Activated B cell treated with CpG ODN at 0.5 μM for 24 hours (primary cell): Measurements from ENCODE around the gene NADSYN1. TPM values are rescaled to one million over a fixed set of nuclear protein-coding genes. Genes with fewer than 3 reads are reported as not detected.

Experiments
- ATAC-seq: fragments of 200-7000 bp; cut with Tn5 transposase; one replicate; pipeline ENCODE4 v1.10.0; 2021; ENCODE audit warnings: low read depth, mild to moderate bottlenecking, moderate library complexity
- CTCF ChIA-PET: fragments of 350-600 bp; sonication (Branson Sonifier 250); formaldehyde crosslinking; loops from one replicate; lab custom pipeline; 2021; ENCODE audit warnings: antibody characterized with exemption; lab: Charles Lee
- POLR2A ChIA-PET: fragments of 350-600 bp; sonication (Branson Sonifier 250); formaldehyde crosslinking; loops from one replicate; lab custom pipeline; 2021; ENCODE audit warnings: antibody characterized with exemption; lab: Charles Lee
- DNase-seq: peaks from one replicate; pipeline ENCODE4 v3.0.0; 2022
- H3K27ac Mint-ChIP-seq: one replicate; pipeline ENCODE4 v1.8.0; 2020; ENCODE audit warnings: mixed read lengths
- H3K27me3 Mint-ChIP-seq: one replicate; pipeline ENCODE4 v1.8.0; 2021; ENCODE audit warnings: mixed read lengths
- H3K36me3 Mint-ChIP-seq: one replicate; pipeline ENCODE4 v1.8.0; 2021; ENCODE audit warnings: low read depth, mixed read lengths
- H3K4me1 Mint-ChIP-seq: one replicate; pipeline ENCODE4 v1.8.0; 2021; ENCODE audit warnings: mixed read lengths
- H3K4me3 Mint-ChIP-seq: one replicate; pipeline ENCODE4 v1.8.0; 2020; ENCODE audit warnings: mild to moderate bottlenecking, mixed read lengths
- H3K9me3 Mint-ChIP-seq: one replicate; pipeline ENCODE4 v1.8.0; 2020; ENCODE audit warnings: mixed read lengths
- CTCF ChIP-seq: fragments of 200-600 bp; IDR thresholded peaks from one replicate; pipeline ENCODE4 v1.8.0; 2022; ENCODE audit warnings: antibody characterized with exemption, mild to moderate bottlenecking
- intact Hi-C: fragments of 100-400 bp; cut with micrococcal nuclease; formaldehyde crosslinking; loops from one replicate; pipeline ENCODE4 v1.15.1; 2024
- total RNA-seq: library from RNA; stranded (reverse); gene quantifications from 2 replicates; pipeline ENCODE4 v1.2.3, GENCODE V29; 2022

The NADSYN1 gene
- total RNA-seq, 1 donor from 2014 or later = 146 TPM

GRCh38 chr11:71499546-71499945 lies 46.5 kb downstream of the NADSYN1 start:
- Mint-ChIP-seq H3K27me3 (no peaks in the 10 kb centered on the region), H3K4me1 (peaks cover under 1% of the 10 kb centered on the region), H3K27ac (no peak overlapping the region), H3K36me3 (peaks cover 85% of the 10 kb centered on the region), H3K9me3 (no peaks in the 10 kb centered on the region), H3K4me3 (no peak overlapping the region)
- POLR2A ChIA-PET = no interaction called here
- intact Hi-C loops = no loop called here
- no peak for TF ChIP-seq CTCF
- ATAC-seq = no peak
- DNase-seq = peak; percentile 4
- CTCF ChIA-PET = no interaction called here

GRCh38 chr11:71500601-71501021 lies 47.6 kb downstream of the NADSYN1 start:
- Mint-ChIP-seq H3K27ac (no peak overlapping the region), H3K4me1 (peaks cover 1% of the 10 kb centered on the region), H3K9me3 (no peaks in the 10 kb centered on the region), H3K27me3 (no peaks in the 10 kb centered on the region), H3K36me3 (peaks cover 82% of the 10 kb centered on the region), H3K4me3 (no peak overlapping the region)
- intact Hi-C loops = no loop called here
- DNase-seq = no peak
- ChIA-PET CTCF (no interaction called here), POLR2A (no interaction called here)
- TF ChIP-seq CTCF = no peak
- no peak for ATAC-seq

- no peak overlapping the region for H3K27ac Mint-ChIP-seq
- POLR2A ChIA-PET = no interaction called here
These were observed 48.3 kb downstream of the NADSYN1 start for GRCh38 chr11:71501071-71501985.

GRCh38 chr11:71502026-71502425 lies 49.0 kb downstream of the NADSYN1 start:
- ATAC-seq = no peak
- peak; percentile 5 for DNase-seq
- Mint-ChIP-seq H3K9me3 (peaks cover 4% of the 10 kb centered on the region), H3K36me3 (peaks cover 82% of the 10 kb centered on the region), H3K27me3 (no peaks in the 10 kb centered on the region), H3K27ac (no peak overlapping the region), H3K4me3 (no peak overlapping the region), H3K4me1 (peaks cover 1% of the 10 kb centered on the region)
- ChIA-PET CTCF (no interaction called here), POLR2A (no interaction called here)
- intact Hi-C loops = no loop called here
- no peak for TF ChIP-seq CTCF

More at GRCh38 chr11:71501071-71501985, 48.3 kb downstream of the NADSYN1 start:
- CTCF ChIA-PET = no interaction called here
- ATAC-seq (no peak), DNase-seq (peak; percentile 4)
- H3K27me3 Mint-ChIP-seq = no peaks in the 10 kb centered on the region
- peaks cover 82% of the 10 kb centered on the region for H3K36me3 Mint-ChIP-seq
- peaks cover 1% of the 10 kb centered on the region for H3K4me1 Mint-ChIP-seq
- TF ChIP-seq CTCF = no peak
- intact Hi-C loops = no loop called here
- H3K9me3 Mint-ChIP-seq = no peaks in the 10 kb centered on the region
- H3K4me3 Mint-ChIP-seq = no peak overlapping the region

GRCh38 chr11:71502871-71503435 lies 50.0 kb downstream of the NADSYN1 start:
- H3K9me3 Mint-ChIP-seq = peaks cover 6% of the 10 kb centered on the region
- no peak overlapping the region for H3K27ac Mint-ChIP-seq
- CTCF ChIA-PET = no interaction called here
- H3K36me3 Mint-ChIP-seq = peaks cover 76% of the 10 kb centered on the region
- DNase-seq = no peak
- H3K4me1 Mint-ChIP-seq = peaks cover 1% of the 10 kb centered on the region
- POLR2A ChIA-PET = no interaction called here
- TF ChIP-seq CTCF = no peak
- H3K27me3 Mint-ChIP-seq = no peaks in the 10 kb centered on the region
- no peak overlapping the region for H3K4me3 Mint-ChIP-seq
- ATAC-seq = no peak
- intact Hi-C loops = no loop called here
